HG03108 (cell line): ENCODE data around the gene ARFGAP3.

ENCODE experiments used
- ATAC-seq: cut with Tn5 transposase; IDR thresholded peaks from one replicate; pipeline ENCODE4 v1.9.1; 2021; ENCODE audit warnings: moderate library complexity; ENCODE audit not compliant: unreplicated experiment

ARFGAP3 gene

DNA sequence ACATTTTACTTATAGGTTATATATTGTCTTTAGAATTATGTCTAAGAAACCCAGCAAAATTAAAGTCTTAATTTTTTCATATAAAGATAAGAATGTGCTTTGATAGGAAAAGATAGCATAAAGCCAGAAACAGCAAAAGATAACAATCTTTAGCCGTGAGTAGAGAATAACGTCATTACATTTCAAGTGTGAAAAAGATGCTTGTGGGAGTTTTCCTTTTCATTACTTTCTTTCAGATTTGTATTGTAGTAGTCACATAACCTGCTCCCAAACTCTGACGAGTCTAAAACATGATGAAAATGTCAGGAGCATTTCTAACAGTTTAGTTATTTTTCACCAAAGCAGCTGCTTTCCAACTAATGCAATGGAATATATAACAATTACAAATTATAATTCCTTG, 31.3 kb downstream of the ARFGAP3 start:
- ATAC-seq, result no peak

DNA sequence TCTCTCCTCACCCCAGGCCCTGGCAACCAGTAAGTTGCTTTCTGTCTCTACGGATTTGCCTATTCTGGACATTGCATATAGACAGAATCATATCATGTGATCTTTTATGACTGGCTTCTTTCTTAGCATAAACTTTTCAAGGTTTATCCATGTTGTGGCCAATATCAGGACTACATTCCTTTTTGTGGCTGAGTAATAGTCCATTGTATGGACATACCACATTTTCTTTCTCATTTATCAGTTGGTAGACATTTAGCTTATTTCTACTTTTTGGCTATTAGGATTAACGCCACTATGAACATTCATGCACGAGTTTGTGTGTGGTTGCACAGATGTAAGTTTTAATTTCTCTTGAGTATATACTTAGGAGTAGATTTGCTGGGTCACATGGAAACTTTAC, 35.7 kb downstream of the ARFGAP3 start:
- ATAC-seq, result no peak

DNA sequence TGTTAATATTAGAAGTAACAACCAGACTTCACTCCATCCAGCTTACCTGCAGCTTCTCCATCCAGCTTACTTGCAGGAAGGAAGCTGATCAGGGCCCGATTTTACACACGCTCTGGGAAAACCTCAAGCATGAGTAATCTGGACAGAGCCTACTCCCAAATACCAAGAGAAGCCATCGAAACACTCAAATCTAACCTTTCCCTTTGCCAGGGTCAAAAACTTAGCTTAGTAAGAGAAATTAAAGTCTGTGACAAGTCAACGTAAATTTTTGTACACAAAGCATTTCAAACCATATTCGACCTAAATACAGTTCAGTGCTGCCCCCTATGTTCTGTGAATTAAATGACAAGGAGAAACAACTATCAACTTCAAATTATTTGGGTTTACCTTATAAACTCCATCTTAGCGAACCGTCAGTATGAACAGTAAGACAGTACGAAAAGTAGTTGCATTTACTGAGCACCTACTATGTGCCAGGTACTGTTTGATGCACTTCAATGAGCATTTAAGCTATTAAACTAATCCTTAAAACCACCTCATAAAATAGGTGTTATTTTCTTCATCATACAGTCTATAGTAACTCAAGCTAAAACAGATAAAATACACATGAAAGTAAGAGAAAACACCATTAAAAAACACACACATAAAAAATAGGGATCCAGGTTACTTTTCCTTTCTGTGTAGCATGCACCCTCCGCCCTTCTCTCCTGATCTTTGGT, 36.9 kb downstream of the ARFGAP3 start:
- no peak for ATAC-seq

DNA sequence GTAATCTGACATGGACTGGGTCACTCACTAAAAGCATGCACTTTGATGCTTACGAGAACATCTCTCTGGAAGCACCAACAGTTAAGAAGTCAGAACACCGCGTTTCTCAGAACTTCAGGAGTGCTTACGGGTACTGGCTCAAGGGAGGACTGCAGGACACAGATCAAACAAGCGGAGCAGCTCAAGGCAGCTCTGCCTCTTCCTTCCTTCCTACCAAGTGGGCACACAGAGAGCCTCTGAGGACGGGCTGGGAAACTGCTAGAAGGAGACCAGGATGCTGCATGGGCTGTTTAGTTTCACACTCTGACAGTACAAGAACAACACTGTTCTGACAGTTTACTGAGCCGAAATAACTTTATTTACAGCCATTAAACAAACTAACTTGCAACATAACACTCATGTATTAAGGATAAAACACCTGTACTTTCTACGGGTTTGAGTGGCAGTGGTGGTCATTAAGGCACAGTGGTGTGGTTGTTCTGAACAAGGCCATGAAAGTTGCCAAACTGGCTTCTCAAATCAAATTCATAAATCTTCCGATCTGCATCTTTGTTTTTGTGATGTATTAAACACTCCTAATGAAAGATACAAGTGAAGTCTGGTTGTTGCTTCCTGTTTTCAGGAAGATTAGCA, 37.5 kb downstream of the ARFGAP3 start:
- no peak for ATAC-seq

DNA sequence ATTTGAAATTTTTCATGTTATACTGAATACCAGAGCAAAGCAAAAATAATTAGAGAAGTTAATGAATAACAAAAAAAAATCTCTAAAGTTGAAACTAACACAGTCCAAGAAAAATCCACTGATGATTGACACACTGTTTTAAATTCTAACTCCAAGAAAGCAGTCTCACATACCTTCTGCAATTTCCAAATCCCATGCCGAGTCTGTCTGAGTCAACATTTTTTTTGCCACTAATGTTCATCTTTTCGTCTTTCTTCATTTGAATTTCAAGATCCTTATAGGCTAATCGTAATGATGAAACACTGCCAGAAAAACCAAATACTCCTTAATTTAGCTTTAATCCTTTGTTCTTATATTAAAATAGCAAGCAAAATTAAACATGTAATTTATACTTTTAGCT, 39.5 kb downstream of the ARFGAP3 start:
- no peak for ATAC-seq

DNA sequence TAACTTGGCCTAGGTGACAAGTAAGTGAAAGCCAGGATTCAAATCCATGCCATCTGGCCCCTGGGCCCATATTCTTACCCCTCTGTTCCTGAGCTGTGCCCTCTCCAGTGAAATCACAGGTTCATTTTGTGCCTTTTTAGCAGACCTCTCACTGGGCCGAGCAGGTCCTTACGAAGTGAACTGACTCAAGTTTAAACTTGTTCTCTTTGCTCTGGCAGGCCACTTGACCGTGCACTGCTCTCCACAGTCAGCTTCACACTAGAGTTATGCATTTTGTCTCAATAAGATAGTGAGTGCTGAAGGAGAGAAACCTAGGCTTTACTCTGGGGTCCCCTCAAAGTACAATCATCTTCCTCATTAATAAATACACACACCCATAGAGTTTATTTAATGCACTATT, 40.7 kb downstream of the ARFGAP3 start:
- no peak for ATAC-seq

DNA sequence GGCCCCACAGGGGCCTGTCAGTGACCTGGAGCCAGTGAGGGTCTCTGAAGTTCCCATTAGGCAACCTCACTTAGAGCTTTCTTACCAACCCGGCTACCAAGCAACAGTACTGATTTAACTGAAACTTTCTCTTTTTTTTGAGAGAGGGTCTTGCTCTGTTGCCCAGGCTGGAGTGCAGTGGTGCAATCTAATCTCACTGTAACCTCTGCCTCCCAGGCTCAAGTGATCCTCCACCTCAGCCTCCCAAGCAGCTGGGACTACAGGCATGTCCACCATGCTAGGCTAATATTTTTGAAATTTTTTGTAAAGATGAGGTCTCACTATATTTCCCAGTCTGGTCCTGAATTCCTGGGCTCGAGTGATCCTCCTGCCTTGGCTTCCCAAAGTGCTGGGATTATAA, 42.5 kb downstream of the ARFGAP3 start:
- no peak for ATAC-seq

DNA sequence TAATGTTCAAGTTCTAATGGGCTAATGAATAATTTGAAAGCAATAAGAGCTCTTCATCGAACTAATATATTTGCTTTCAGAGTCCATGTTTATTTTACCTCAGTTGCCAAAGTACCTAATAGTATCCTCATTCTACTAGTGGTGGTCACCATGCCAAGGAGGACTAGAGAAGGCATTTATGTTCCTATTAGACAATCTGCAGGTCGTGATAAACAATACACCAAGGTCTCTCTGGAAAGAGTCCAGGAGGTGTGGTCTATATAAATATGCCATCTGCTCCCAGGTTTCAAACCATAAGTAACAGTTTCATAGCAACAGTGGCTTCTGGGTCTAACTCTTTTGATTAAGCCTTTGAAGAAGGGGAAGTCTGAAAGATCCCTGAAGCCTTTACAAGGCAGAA, 42.9 kb downstream of the ARFGAP3 start:
- ATAC-seq, result no peak

DNA sequence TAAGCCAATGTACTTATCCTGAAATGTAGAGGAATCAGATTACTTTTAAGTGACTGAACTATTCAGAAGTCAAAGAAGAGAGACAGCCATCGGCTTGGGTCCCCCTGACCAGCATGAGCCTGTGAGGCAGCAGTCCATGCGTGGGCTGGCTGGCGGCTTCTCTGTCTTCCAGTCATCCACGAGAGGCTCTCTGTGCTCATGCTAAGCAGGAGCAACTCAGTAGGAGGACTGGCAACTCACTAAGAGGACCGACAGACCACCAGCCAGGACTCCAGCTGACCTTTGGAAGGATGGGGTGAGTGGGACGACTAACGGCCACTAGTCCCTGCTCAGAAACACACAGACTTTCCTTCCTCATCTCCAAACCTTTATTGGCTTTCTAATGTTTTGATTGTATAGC, 43.6 kb downstream of the ARFGAP3 start:
- no peak for ATAC-seq

DNA sequence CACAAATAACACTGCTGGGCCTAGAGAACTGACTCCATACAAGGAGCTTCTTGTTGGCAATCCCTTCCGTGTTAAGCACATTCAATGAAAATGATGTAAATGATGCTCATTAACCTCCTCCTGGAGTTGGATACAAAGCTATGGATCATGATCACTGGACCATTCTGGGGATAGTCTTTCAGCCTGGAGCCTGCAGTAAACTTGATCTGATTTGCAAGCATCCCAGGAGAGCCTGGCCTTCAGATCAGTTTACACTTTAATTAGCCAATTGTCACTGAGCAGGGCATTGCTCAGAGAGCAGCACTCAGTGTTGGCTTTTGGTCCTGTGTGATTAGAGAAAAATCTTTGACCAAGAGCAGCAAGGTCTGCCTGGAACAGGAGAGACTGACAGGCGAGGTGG, 45.6 kb downstream of the ARFGAP3 start:
- ATAC-seq, result no peak

DNA sequence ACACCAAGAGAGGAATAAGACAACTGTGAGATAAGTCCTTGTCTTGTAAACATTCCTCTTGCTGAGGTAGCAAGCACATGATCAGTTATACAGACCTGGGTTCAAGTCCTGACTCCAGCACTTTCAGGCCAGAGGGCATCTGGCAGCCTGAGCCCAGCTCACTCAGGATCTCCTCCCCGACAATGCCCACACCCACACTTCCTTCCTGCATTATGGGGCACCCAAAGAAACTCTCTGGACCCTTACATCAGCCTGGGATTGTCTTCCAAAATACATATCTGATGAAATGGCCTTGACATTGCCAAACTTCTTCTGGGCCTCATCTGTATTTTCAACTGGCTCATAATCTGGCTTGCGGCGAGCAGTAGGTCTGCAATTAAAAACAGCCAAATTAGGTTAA, 48.6 kb downstream of the ARFGAP3 start:
- ATAC-seq, result no peak

DNA sequence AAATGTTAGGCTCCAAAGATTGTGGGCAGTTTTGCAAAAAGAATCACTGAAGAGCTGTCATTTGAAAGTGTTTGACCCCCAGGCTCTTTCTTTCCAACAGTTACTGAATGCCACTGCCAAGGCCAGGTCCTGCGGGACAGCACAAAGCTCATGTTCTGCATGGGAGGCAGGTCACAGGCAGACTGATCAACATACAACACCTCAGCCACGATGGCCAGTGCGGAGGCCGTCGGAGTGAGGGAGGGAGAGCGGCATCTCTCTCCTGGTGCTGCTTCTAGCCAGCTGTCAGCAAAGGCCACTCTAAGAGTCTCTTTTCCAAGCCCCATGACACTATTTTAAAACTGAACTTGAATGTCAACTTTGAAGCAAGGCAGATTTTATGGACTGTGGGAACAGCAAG, 49.9 kb downstream of the ARFGAP3 start:
- no peak for ATAC-seq

DNA sequence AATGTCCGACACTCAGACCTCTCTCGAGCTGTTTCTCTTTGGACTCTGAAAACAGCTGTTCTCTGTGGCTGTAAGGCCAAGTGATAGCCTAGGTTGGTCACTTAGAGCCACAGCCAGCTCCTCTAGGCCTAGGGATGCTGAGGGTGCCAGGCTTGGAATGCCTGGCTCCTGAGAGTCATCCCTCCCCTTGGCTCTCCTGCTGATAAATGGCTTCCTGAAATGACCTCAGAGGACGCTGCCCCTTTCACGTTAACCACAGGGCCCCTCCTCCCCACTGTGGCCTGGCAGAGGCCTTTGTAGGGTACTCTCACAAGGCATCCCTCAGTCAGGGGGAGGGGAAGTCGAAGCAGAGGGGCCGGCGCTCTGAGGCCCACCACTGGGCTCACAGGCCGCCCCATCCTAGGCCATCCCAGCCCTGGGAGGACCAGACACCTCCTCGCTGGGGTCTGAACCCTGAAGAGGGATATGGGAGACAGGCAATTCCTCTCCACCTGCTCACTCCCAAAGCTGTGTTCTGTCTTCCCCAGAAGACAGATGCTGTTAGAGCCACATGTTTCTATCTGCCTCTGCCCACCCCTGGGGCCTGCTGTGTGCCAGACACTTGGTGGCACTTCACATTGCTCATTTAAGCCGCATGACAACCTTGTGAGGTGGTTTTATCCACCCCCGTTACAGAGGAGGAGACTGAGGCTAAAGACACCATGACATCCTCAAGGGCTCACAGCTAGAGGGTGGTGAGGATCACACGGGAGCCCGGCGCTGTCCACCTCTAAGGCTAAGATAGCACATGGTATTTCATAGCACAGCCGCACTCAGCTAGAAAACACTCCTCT, 50.9 kb downstream of the ARFGAP3 start:
- ATAC-seq, result no peak

DNA sequence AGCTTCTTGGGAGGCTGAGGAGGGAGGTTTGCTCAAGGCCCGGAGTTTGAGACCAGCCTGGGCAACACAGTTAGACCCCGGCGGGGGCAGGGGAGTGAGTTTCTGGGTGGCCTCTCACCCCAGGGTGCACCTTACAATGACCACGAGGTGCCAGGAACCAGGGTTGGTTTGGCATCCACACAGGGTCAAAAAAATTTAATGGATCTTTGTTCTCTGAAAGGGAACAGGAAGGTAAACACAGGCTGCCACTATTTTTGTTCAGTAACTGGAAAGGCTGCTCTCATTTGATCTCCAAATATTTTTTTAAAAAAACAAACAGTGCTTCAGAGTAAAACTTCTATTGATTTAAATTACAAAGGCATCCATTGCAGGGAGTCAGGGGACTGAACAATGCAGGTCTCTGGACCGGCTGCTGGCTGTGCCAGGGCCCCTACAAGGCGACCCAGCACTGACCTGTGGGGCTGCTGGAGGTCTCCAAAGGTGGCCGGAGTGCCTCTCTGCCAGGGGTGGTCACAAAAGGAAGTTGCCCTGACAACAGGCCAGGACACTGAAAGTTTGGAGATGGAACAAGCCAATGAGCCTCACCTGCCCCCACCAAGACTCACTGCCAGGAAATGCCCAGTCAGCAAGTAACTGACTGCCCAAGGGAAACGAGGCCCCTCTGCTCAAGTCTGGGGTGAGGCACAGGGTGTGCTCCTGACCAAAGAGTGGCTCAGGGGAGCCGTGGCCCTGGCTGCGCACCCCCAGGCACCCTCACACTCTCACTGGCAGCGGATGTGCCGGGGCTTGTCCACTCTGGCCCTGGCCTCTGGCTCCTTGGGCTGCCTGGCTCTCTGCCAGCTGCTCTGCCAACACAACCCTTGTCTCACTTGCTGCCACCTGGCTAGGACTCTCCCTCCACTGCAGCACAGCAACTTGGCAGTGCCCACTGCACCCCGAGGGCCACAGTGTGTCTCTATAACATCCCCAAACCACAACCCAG, 51.8 kb downstream of the ARFGAP3 start:
- ATAC-seq, result no peak

DNA sequence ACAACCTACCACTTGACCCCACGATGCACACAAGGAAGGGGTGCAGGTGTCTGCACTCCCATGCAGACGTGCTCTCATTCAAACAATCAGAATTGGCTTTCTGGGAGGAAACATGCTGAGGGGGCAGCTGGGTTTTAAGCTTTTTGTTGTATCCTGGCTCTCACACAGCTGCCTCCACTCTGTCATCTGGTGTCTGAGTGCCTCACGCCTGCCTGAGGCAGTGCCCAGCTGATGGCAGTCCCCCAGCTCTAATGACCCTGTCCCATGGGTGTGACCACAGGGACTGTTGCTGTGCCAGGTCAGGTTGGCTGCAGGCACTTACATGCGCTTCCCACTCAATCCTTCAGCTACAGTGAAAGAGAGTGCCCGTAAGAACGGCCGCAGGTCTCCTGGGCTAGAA, 53.7 kb downstream of the ARFGAP3 start:
- ATAC-seq, result no peak

DNA sequence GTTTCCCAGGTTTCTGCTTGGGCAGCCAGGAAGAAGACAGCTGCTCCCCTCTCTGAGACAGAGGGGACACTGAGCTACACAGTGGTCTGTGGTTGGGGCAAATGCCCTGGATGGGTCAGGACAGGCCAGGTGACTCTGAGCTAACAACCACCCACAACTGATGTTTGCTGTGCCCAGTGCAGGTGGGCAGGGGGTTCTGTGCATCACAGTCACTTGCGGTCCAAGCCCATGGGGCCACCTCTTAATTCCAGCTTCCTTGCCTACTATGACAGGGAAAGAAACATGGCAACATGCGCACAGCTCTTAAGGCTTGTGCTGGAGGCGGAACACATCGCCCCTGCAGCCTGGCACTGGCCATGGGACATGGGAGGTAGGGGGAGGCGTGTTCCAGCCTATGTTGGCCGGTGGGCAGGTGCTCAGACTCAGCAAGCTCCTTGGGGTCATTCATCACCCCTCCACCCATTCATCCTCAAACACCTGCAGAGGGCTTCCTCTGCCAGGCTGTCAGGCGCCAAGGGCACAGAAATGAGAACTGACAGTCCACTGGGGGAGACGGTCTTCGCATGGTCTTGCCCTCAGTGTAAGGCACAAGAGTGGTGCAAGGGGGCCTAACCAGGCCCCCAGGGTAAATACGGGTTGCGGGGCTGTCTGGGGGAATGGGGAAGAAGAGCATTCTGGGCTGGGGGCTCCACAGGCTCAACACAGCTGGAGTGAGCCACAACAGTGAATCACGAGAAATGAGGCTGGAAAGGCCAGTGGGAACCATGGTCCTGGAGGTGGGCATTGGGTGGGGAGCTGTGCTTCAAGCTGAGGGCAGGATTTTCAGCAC, 55.6 kb downstream of the ARFGAP3 start:
- ATAC-seq, result no peak

DNA sequence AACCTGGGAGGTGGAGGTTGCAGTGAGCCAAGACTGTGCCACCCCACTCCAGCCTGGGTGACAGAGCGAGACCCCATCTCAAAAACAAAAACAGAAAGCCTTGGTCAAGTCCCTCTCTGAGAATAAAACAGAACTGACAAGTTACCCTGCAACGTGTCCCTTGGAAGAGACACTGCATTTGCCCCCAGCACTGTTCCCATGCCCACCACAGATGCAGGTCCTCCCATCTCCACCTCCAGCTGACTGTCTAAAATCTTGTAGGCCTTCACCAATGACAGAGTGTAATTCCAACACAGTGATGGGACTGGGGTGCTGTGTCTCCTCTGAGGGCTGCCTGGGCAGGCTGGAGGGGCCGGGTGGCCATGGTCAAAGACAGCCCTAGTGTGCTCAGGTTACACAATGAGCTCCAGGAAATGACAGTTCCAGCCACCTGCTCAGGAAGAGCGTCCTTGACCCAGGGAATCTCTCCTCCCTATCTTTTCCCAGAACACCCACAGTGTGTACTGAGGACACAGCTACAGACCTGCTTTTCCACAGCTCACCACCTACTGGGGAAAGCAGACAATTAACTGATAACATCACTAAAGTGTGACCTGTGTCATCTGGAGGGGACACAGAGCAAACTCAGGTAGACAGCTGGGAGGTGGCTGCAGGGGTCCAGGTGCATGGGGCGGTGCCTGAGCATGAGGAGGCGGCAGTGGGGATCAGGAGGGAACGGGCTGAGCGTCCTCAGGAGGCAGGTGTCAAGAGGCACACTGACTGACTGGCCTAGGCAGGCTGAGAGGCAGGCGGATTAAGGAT, 56.4 kb downstream of the ARFGAP3 start:
- ATAC-seq, result no peak

DNA sequence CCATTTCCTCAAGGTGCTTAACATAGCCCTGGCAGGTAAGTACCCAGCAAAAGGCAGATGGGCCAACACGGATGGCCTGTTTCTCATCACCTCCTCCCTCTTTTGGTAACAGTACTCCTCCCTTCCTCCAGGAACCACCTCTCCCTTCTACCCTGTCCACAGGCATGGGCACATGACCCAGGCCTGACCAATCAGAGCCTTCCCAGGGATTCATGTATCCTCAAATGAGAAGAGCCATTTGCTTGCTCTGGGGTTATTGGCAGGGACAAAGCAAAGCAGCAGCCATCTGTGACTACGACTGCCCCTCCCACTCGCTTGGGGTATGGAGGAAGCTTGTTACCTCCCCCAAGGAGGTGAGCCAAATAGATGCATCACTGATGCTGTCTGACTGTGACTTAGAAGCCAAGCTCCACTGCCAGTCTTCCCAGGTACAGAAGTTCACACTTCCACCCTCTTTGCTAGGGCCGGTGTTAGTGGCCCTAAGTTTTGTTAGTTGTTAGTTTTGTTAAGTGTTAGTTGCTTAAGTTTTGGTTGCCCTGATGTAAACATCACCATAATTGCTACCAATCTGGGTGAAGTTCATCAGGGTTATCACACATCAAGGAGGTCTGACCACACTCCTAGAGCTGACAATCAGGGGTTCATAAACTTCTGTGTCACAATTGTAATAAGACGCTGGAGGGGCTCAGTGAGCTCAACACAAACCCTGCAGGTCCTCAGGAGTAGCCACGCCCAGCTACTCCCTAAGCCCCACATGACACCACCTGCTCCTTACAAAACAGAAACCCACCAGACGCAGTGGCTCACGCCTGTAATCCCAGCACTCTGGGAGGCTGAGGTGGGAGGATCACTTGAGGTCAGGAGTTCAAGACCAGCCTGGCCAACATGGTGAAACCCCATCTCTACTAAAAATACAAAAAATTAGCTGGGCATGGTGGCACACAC, 57.3 kb downstream of the ARFGAP3 start:
- no peak for ATAC-seq
